ENCODE results near the gene PKN1.
"Not testable (repeated sequence)": the region's sequence is repeated elsewhere in the genome, so short reads cannot be mapped to it uniquely, and the experiment has no call there.

The PKN1 gene

DNA sequence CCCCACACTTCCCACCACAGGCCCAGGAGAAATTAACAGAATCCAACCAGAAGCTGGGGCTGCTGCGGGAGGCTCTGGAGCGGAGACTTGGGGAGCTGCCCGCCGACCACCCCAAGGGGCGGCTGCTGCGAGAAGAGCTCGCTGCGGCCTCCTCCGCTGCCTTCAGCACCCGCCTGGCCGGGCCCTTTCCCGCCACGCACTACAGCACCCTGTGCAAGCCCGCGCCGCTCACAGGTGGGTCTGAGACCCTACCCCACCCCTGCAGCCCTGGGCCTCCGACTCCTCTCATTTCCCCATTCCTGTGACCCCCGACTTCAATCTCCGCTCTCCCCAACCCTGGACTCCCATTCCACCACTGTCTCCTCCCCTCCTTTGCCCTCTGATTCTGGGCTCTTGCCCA lies 17.8 kb downstream of the PKN1 start:
- TF ChIP-seq GABPA (IDR thresholded peaks at IDR 0.05; ENCODE audit: low read depth) (no peak), CTCF (IDR thresholded peaks at IDR 0.05; ENCODE audit: insufficient read depth, low read length) (no peak), SPI1 (IDR thresholded peaks at IDR 0.05; ENCODE audit: borderline replicate concordance, low read depth) (no peak), POLR2AphosphoS5 (IDR thresholded peaks at IDR 0.05; ENCODE audit: low read depth) (no peak)
- TF ChIP-seq, protein P1, sequence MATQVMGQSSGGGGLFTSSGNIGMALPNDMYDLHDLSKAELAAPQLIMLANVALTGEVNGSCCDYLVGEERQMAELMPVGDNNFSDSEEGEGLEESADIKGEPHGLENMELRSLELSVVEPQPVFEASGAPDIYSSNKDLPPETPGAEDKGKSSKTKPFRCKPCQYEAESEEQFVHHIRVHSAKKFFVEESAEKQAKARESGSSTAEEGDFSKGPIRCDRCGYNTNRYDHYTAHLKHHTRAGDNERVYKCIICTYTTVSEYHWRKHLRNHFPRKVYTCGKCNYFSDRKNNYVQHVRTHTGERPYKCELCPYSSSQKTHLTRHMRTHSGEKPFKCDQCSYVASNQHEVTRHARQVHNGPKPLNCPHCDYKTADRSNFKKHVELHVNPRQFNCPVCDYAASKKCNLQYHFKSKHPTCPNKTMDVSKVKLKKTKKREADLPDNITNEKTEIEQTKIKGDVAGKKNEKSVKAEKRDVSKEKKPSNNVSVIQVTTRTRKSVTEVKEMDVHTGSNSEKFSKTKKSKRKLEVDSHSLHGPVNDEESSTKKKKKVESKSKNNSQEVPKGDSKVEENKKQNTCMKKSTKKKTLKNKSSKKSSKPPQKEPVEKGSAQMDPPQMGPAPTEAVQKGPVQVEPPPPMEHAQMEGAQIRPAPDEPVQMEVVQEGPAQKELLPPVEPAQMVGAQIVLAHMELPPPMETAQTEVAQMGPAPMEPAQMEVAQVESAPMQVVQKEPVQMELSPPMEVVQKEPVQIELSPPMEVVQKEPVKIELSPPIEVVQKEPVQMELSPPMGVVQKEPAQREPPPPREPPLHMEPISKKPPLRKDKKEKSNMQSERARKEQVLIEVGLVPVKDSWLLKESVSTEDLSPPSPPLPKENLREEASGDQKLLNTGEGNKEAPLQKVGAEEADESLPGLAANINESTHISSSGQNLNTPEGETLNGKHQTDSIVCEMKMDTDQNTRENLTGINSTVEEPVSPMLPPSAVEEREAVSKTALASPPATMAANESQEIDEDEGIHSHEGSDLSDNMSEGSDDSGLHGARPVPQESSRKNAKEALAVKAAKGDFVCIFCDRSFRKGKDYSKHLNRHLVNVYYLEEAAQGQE (IDR thresholded peaks at IDR 0.05; ENCODE audit: insufficient replicate concordance, low read depth) = no peak
- DNase-seq (ENCODE audit: low read depth in 1 of 2, low spot score in 1 of 2) = no peak
- no peak overlapping the region for H3K4me3 ChIP-seq (replicated peaks; ENCODE audit: insufficient read depth, low read length)
- H3K27me3 ChIP-seq (ENCODE audit: insufficient read depth, poor library complexity, severe bottlenecking) = no peaks in the 10 kb centered on the region
- no peak overlapping the region for H3K27ac ChIP-seq (replicated peaks)

- DNase-seq (ENCODE audit: low read depth in 1 of 2, low spot score in 1 of 2); H3K27ac ChIP-seq (replicated peaks); H3K27me3 ChIP-seq (ENCODE audit: insufficient read depth, poor library complexity, severe bottlenecking); H3K4me3 ChIP-seq (replicated peaks; ENCODE audit: insufficient read depth, low read length): not testable (repeated sequence)
Observed at GRCh38 chr19:14452303-14452702, 19.2 kb downstream of the PKN1 start.

- Histone ChIP-seq H3K4me3 (replicated peaks; ENCODE audit: insufficient read depth, low read length) (no peak overlapping the region), H3K27me3 (ENCODE audit: insufficient read depth, poor library complexity, severe bottlenecking) (no peaks in the 10 kb centered on the region), H3K27ac (replicated peaks) (no peak overlapping the region)
- TF ChIP-seq GABPA (IDR thresholded peaks at IDR 0.05; ENCODE audit: low read depth) (no peak), CTCF (IDR thresholded peaks at IDR 0.05; ENCODE audit: insufficient read depth, low read length) (no peak), SPI1 (IDR thresholded peaks at IDR 0.05; ENCODE audit: borderline replicate concordance, low read depth) (no peak), POLR2AphosphoS5 (IDR thresholded peaks at IDR 0.05; ENCODE audit: low read depth) (no peak)
- TF ChIP-seq, protein P1 (IDR thresholded peaks at IDR 0.05; ENCODE audit: insufficient replicate concordance, low read depth) = no peak
- DNase-seq (ENCODE audit: low read depth in 1 of 2, low spot score in 1 of 2) = no peak
Observed at GRCh38 chr19:14459703-14460102, 26.6 kb downstream of the PKN1 start.

DNA sequence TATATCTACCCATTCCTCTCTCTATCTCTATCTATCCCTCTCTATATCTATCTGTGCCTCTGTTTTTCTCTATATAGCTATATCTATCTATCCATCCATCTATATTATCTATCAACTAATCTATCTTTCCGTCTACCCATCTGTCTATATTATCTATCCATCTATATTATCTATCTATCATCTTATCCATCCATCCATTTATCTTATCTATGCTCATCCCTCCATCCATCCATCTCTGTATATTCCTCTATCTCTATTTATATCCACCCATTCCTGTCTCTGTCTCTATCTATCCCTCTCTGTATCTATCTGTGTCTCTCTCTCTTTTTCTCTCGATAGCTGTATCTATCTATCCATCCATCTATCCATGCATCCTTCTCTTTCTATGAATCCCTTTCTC lies 27.8 kb downstream of the PKN1 start:
- TF ChIP-seq SPI1 (IDR thresholded peaks at IDR 0.05; ENCODE audit: borderline replicate concordance, low read depth) (no peak), CTCF (IDR thresholded peaks at IDR 0.05; ENCODE audit: insufficient read depth, low read length) (no peak), POLR2AphosphoS5 (IDR thresholded peaks at IDR 0.05; ENCODE audit: low read depth) (no peak), GABPA (IDR thresholded peaks at IDR 0.05; ENCODE audit: low read depth) (no peak)
- H3K27me3 ChIP-seq (ENCODE audit: insufficient read depth, poor library complexity, severe bottlenecking) = no peaks in the 10 kb centered on the region
- no peak overlapping the region for H3K4me3 ChIP-seq (replicated peaks; ENCODE audit: insufficient read depth, low read length)
- no peak overlapping the region for H3K27ac ChIP-seq (replicated peaks)
- no peak for DNase-seq (ENCODE audit: low read depth in 1 of 2, low spot score in 1 of 2)

- H3K4me3 ChIP-seq (replicated peaks; ENCODE audit: insufficient read depth, low read length); H3K27ac ChIP-seq (replicated peaks); H3K27me3 ChIP-seq (ENCODE audit: insufficient read depth, poor library complexity, severe bottlenecking): not testable (repeated sequence)
- DNase-seq (ENCODE audit: low read depth in 1 of 2, low spot score in 1 of 2) = peak in 1 of 2 experiments; percentile 65
Observed at GRCh38 chr19:14462401-14462800, 29.3 kb downstream of the PKN1 start.

Data from HL-60 (cell line).